NCI-H2196 (cell line): ENCODE measurements around the gene GFOD2.
"Not testable (repeated sequence)": the region's sequence is repeated elsewhere in the genome, so short reads cannot be mapped to it uniquely, and the experiment has no call there.

Source experiments
- DNase-seq: peaks from one replicate; lab custom pipeline; 2025; ENCODE audit not compliant: unreplicated experiment; lab: John Stamatoyannopoulos, UW

GFOD2 gene, protein sequence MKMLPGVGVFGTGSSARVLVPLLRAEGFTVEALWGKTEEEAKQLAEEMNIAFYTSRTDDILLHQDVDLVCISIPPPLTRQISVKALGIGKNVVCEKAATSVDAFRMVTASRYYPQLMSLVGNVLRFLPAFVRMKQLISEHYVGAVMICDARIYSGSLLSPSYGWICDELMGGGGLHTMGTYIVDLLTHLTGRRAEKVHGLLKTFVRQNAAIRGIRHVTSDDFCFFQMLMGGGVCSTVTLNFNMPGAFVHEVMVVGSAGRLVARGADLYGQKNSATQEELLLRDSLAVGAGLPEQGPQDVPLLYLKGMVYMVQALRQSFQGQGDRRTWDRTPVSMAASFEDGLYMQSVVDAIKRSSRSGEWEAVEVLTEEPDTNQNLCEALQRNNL

DNA sequence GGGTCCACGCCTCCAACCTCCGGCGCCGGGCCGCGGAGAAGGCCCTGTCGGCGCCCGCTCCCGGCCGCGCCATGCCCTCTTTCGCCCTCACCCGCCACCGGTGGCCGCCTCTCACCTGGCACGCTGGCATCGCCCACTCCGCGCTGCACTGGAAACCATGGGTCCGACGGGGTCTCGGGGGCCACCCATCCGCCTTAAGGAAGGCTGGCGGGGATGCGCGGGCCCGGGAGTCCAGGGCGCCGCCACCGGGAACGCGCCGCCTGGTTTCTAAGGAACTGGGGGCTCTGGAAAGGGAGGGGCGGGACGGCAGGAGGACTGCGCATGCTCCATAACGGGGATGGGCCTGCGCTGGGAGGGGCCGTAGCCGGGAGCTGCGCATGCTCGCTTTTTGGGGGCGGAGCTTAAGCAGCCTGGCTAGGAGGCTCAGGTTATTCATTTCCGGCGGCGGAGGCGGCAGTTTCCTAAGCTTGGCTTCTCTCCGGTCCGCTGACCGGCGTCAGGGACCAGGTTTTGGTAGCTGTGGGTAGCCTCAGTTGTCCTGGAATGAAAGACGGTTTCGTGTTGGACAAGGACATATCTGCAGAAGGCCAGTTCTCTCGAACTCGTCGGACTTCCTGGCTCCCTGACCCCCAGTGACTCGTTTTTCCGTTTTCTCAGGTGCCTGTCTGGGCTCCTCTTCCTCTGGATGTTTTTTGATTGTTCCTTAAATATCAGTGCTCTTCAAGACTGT is at the start of gene GFOD2:
GFOD2 (minus strand) TSS at position 269 of the 730 bp plus-strand sequence. CDS start 33,601 bp downstream, outside the sequence.
- peak; percentile 90 for DNase-seq

DNA sequence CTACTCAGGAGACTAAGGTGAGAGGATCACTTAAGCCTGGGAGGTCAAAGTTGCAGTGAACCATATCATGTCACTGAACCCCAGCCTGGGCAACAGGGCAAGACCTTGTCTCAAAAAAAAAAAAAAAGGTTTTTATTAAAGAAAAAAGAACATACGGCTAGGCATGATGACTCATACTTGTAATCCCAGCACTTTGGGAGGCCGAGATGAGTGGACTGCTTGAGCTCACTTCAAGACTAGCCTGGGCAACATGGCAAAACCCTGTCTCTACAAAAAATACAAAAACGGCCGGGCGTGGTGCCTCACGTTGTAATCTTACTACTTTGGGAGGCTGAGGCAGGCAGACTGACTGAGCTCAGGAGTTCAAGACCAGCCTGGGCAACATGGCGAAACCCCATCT is 48.8 kb upstream of the GFOD2 start:
- DNase-seq, result no peak

DNA sequence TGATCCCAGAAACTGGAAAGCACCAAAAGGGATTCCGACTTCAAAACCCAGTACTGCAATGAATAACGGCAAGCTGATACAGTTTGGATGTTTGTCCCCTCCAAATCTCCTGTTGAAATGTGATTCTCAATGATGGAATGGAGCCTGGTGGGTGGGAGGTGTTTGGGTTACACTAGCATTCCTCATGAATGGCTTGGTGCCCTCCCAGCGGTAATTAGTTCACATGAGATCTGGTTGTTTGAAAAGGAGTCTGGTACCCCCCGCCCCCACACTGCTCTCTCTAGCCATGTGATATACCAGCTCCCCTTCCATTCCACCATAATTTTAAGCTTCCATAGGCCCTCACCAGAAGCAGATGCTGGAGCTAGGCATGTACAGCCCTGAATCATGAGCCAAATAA is 47.2 kb upstream of the GFOD2 start:
- no peak for DNase-seq

DNA sequence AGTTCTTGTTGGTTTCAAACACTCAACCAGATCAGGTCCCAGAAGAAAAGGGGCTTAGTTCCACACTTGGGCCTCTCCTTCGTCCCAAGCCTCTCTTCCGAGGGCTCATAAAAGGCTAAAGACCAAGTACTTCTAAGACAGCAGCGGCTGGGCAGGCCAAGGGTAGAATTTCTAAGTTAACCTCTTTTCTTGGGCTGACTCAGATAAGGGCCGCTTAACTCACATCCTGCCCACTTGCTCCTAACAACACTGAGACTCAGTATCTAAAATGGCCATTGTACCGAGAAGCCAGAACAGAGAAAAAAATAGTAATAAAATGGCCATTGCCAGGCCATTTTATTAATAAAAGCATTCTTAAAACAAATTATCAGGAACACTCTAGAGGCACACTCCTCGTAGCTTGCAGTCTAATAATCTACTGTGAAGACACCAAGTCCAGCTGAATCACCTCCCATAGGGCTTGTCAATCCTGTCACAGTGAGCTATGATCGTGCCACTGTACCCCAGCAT is 45.1 kb upstream of the GFOD2 start:
- no peak for DNase-seq

DNA sequence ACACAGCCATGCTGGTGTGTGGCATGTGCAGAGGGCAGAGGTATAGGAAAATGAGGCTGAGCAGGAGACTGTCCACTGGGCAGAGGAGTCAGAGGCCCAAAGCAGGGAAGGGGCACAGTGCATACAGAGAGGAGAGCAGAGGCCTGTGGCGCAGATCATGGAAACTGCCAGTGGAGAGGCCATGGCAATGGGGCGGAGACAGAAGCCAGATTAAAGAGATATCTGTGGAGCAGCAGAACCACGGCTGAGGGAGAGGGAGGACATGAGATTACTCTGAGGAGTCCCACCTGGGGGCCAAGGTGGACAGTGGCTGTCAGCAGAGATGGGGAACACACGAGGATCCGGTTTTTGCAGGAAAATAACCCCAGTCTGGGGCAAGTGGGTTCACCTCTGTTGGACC is 44.0 kb upstream of the GFOD2 start:
- DNase-seq, result no peak

DNA sequence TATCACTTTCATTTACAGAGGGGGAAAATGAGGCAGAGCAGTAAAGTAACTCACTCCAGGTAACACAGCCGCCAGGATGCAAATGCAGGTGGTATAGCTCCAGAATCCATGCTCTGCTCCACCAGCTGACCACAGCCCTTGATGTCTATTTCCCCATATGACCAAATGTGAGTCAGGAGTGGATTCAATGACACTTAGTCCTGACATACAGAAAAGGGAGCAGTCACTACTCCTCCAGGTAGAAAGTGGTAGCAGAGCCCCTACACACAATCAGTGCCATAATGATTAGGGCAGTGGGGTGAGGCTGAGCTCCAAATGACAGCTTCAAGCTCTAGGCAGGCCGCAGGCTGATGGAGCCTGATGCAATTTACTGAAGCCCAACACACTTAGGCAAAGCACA is 43.3 kb upstream of the GFOD2 start:
- no peak for DNase-seq

DNA sequence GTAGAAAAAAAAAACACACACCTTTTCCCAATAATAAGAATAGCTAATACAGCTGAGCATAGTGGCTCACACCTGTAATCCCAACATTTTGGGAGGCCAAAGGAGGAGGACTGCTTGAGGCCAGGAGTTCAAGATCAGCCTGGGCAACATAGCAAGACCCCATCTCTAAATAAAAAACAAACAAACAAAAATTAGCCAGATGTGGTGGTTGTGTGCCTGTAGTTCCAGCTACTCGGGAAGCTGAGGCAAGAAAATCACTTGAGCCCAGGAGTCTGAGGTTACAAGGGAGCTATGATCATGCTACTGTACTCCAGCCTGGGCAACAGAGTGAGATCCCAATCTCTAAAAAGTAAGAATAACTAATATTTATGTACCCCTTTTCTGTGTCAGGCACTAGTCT is 42.8 kb upstream of the GFOD2 start:
- no peak for DNase-seq

DNA sequence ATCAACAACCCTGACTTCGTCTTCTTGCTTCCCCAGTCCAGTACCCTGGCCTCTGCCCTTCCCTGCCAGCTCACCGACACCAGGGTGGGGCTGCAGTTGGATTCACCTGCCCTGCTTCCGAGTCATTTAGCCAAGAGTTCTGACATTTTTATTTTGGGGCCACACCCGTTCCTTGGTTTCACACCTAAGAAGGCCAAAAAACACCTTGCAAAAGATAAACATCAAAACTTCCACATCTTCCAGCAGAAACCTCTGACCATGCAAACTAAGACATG is 41.8 kb upstream of the GFOD2 start:
- no peak for DNase-seq

DNA sequence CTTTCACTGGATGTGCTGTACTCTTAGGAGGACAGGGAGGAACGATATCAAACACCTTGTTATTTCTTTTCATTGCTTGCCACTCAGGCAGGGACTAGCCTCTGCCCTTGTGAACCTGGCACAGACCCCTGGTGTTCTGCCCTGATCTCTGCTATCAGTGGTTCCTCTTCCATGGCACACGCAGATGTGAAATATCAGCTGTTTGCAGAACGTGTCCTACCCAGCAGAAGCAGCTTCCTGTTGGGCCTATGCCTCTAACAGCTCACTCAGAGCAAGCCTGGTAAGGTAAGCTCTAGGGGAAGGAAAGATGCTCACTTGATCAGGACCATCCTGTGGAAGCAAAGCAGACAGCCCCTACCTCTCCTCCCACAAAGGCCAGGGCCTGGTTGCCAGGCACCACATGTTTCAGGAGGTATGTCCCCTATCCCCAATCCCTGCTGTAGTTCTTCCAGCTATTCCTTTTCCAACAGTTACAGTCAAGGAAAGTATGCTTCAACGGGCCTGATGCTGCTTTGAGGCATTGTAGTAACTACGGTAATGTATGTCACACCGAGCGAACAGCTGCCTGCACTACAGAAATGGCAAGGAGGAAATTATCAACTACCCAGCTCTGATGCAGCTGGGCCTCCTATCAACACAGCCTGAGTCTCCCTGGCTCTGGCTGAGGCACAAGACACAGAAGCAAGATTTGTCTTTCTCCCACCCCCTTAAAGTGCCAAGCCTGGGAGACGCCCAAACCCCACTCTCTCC is 41.3 kb upstream of the GFOD2 start:
- no peak for DNase-seq

DNA sequence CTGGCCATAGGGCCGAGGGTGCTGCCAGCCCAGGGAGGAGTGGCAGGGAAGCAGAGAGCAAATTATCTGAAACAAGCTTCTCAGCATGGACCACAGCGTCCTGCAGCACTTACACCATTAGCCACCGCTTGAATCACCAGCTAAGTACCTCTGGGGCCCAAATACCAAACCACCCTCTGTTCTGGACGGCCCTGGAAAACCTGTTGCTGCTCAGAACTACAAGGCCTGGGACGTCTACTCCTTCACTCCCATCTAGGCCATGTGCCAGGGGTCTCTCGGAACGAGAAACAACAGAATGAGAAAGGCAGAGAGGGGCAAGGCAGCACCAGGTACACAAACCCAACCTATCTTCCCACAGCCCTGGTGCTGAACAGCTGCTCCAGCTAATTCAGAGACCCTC is 39.9 kb upstream of the GFOD2 start:
- no peak for DNase-seq

DNA sequence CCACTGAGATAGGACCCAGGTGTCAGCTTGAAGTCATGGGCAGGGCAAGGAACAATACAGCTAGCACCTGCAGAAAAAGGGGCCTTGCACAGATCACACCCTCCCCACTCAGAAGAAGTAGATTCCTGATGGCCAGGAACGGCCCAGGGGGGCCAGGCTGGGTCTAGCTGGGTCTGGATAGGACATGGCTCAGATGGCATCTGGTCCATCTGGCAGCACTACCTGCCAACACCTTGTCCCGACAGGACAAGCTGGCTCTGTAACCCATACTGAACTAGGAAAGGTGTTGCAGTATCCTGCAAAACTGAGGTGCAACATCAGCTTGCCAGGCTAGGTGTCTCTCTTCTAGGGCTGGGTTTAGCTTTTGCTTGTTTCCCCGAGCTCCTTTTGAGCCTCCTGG is 38.9 kb upstream of the GFOD2 start:
- DNase-seq, result no peak

DNA sequence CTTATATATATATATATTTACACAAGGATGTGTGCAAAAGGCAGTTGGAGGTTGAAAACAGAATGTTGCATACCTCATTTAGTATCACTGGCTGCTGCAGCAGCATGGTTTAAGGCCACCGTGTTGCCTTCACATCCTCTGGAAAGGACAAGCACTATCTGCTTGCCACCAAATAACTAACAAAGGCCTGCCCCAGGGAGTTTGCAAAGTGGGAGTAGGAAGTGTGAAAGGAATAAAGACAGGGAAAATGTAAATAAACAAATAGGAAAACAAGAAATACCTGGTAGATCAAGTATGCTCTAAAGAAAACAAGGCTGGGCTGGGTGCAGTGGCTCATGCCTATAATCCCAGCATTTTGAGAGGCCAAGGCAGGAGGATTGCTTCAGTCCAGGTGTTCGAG is 33.5 kb upstream of the GFOD2 start:
- no peak for DNase-seq

DNA sequence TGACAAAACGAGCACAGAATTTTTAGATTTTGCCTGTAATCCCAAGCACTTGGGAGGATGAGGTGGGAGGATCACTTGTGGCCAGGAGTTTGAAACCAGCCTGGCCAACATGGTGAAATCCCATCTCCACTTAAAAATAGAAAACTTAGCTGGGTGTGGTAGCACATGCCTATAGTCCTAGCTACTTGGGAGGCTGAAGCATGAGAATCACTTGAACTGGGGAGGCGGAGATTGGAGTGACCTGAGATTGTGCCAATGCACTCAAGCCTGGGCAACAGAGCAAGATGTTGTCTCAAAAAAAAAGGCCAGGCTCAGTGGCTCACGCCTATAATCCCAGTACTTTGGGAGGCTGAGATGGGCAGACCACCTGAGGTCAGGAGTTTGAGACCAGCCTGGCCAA is 32.2 kb upstream of the GFOD2 start:
- not testable (repeated sequence) for DNase-seq

DNA sequence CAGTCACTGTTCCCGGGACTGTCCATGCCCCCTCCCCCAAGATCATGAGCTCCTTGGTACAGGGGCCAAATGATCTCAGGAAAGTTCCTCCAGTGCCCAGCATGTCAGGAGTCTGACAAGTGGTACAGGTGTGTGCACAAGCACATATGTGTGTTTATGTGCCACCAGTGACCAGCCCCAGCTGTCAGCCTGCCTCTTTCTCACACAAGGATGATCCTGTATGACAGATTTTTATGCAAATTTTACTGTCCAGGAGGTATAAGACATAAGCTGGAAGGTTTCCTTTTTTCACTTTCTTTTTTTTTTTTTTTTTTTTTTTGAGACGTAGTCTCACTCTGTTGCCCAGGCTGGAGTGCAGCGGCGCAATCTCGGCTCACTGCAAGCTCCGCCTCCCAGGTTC is 31.4 kb upstream of the GFOD2 start:
- no peak for DNase-seq

DNA sequence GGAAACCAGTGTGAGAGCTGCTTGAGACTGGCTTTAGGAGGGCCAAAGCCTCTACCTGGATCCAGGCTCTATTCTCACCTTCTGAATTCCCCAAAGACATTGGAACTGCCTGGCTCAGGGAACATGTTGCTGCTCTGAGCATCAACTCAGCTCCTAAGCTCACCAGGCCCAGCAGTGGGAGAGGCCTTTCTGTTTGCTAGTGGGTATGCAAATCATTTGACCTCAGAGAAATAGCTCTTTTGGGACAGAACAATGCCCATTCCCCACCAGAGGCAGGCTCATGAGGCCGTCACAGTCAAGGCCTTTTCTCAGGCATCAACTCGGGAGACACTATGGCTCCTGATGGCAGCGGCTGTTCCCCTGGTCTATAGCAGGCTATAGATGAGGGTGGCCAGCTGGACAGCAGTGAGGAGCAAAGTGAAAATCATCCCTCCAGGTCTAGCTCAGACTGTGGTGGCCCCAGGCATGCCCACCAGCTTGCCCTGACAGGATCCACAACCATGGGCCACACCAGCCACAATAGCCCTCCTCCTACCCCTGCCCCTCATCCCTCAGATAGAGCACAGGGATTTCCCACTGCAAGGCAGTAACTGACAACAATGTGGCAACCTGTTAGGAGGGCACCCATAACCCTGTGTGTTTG is 30.4 kb upstream of the GFOD2 start:
- no peak for DNase-seq

DNA sequence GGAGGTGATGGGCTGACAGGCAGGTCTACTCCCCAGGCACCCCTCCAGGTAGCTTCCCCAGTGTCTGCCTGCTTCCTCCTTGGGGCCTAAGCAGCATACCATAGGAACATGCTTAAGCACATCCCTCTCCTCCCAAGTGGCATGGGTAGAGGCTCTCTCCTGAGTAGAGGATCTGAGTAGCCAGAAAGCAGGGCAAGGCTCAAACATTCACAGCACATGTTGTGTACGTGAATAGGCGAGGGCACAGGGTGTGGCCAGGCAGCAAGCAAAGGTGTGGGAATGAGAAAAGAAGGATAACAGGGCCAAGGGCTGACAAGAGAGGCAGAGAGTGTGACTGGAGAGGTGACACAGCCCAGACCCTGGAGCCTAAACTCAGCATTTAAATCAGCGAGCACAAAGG is 29.7 kb upstream of the GFOD2 start:
- DNase-seq, result no peak

DNA sequence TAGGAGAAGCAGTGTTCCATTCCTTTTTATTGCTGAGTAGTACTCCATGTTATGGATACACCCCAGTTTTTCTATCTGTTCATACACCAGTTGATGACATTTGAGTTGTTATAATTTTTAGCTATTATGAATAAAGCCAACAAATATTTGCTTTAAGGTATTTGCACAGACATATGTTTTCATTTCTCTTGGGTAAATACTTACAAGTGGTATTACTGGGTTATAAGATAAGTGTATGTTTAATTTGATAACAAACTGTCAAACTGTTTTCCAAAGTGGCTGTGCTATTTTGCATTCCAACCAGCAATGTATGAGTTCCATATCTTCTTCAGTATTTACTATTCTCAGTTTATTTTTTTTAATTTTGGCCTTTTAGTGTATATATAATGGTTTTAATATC is 27.7 kb upstream of the GFOD2 start:
- no peak for DNase-seq

DNA sequence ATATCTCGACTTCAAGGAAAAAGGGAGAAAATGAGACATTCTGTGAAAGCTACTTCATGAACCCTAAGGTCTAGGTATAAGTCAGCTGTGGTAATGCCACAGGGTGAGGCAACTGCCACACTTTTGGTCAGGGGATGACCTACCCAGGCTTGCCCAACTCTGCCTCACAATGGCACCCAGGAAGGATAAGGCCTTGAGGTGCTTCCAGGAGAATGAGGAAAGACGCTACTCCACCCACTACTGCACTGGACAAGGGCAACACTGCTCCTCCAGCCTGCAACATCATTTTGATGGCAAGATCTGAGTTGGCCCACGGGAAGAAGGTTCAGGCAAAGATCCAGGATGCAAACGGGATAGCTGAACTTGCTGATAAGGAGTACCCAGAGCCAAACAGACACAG is 22.0 kb upstream of the GFOD2 start:
- DNase-seq, result no peak

DNA sequence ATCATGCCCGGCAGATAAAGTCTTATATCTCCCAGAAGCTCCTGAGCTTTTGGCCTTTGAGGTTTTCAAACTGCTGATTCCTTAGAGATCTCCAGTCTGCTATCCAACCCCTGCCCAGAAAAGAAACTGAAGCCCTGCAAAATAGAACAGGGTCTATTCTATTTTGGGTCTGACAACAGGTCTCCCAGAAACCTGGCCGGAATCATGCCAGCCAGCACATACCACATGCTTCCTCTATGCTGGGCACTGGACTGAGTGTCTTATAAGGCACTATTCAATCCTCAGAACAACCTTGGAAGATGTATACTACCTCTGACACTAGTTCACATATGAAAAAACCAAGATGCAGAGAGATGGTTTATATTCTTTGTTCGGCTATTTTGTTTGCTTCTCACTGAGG is 21.3 kb upstream of the GFOD2 start:
- no peak for DNase-seq

DNA sequence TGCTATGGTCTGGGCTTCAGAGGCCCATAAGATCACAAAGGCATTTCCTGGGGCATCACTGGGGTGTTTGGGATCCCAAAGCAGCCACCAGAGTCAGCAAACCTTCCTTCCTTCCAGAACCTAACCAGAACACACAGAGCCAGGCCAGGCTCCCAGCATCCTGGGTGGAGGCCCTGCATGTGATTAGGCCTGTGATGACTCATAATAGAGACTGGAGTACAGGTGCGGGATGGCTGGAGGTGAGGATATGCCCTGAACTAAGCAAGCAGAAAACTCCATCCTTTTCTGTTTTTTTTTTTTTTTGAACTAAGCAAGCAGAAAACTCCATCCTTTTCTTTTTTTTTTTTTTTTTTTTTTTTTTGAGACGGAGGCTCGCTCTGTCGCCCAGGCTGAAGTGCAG is 17.7 kb upstream of the GFOD2 start:
- no peak for DNase-seq

DNA sequence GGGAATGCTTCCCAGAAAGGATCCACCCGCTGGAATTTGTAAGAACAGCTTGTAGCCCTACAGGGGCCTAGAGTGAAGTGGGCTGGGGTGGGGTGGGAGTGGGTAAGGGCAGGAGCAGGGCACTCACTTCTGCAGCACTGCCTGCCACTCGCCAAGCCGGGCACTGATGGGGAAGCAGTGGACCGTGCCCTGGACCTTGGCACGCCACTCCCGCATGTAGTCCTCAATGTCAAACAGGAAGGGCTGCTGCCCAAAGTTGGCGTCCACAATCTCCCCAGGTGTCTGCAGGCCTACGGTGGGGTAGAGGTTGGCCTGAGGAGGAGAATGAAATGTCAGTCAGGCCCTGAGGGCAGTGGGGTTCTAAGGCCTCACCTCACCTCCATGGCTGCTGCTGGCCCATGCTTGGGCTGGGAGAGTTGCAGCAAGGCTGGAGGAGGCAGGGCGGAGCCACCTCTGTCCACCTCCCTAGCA is 15.7 kb upstream of the GFOD2 start:
- no peak for DNase-seq
